GM21723 (cell line): Measurements from ENCODE around the gene MAU2.

Experiments
- ATAC-seq: cut with Tn5 transposase; IDR thresholded peaks from one replicate; pipeline ENCODE4 v1.9.1; 2021; ENCODE audit warnings: mild to moderate bottlenecking, moderate library complexity; ENCODE audit not compliant: unreplicated experiment

The MAU2 gene

DNA sequence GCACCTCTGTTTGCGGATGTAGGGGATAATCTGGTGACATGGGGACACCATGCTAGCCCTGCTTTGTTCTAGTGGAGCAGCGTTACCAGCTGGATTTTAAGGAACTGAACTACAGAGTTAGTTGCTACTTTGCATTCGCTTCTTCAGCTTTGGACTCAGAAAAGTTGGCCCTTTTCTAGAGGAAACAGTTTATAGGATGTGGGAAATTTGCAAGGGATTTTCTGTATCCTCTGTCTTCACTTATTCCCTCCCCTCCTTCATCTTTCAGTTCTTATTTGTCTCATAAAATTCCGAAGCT lies 87.0 kb downstream of the MAU2 start:
- ATAC-seq: no peak
